PC-9 (cell line): Measurements from ENCODE around the gene WIPI1. TPM values are rescaled to one million over a fixed set of nuclear protein-coding genes. Genes with fewer than 3 reads are reported as not detected.
"Not testable (repeated sequence)": the region's sequence is repeated elsewhere in the genome, so short reads cannot be mapped to it uniquely, and the experiment has no call there.

Experiments used
- BruUV-seq: library from RNA; stranded (reverse); fragments of 400-500 nt; replicated peaks from 2 replicates; lab custom pipeline; 2021; lab: Mats Ljungman, UMichigan
- CTCF ChIA-PET: fragments of 300-600 bp; sonication (Branson Sonifier 250); formaldehyde crosslinking; loops from one replicate; lab custom pipeline; 2022; ENCODE audit warnings: antibody characterized with exemption; lab: Charles Lee
- POLR2A ChIA-PET: fragments of 300-600 bp; sonication (Branson Sonifier 250); formaldehyde crosslinking; loops from one replicate; lab custom pipeline; 2022; ENCODE audit warnings: antibody characterized with exemption; ENCODE audit not compliant: unreplicated experiment; lab: Charles Lee
- DNase-seq, 2 experiments: peaks; one replicate each; pipeline versions ENCODE4 v3.0.0 to v3.0.0-alpha.2; 2015 to 2022; ENCODE audit warnings: mixed read lengths in 1 of 2
- H2AFZ ChIP-seq: fragments of 200-600 bp; sonication (generic); 2 replicates; pipeline ENCODE4 v1.8.1; 2017; ENCODE audit warnings: antibody characterized with exemption
- H3F3A ChIP-seq: fragments of 200-600 bp; sonication (generic); 2 replicates; pipeline ENCODE4 v1.8.1; 2017; ENCODE audit warnings: antibody characterized with exemption, mild to moderate bottlenecking, low read depth; ENCODE audit not compliant: insufficient read depth
- H3K27ac ChIP-seq: fragments of 200-600 bp; sonication (generic); 2 replicates; pipeline ENCODE4 v1.6.1; 2016; ENCODE audit warnings: mixed run types
- H3K27me3 ChIP-seq: fragments of 200-600 bp; sonication (generic); 2 replicates; pipeline ENCODE4 v1.6.1; 2016; ENCODE audit warnings: low read depth, mixed run types; ENCODE audit not compliant: insufficient read depth
- H3K36me3 ChIP-seq: fragments of 200-600 bp; sonication (generic); 2 replicates; pipeline ENCODE4 v1.6.1; 2016; ENCODE audit warnings: low read depth, mixed run types
- H3K4me1 ChIP-seq: fragments of 200-600 bp; sonication (generic); replicated peaks from 2 replicates; pipeline ENCODE4 v1.6.1; 2016; ENCODE audit warnings: mixed run types; ENCODE audit not compliant: insufficient read depth
- H3K4me2 ChIP-seq: fragments of 200-600 bp; sonication (generic); 2 replicates; pipeline ENCODE4 v1.6.1; 2017; ENCODE audit warnings: mixed run types
- H3K4me3 ChIP-seq: fragments of 200-600 bp; sonication (generic); 2 replicates; pipeline ENCODE4 v1.6.1; 2016; ENCODE audit warnings: mixed run types
- H3K79me2 ChIP-seq: fragments of 200-600 bp; sonication (generic); 2 replicates; pipeline ENCODE4 v1.6.1; 2017; ENCODE audit warnings: low read depth, mixed run types
- H3K9me2 ChIP-seq: fragments of 200-600 bp; sonication (generic); 2 replicates; pipeline ENCODE4 v1.8.1; 2017; ENCODE audit warnings: mild to moderate bottlenecking; ENCODE audit not compliant: insufficient read depth
- H3K9me3 ChIP-seq: fragments of 200-600 bp; sonication (generic); 2 replicates; pipeline ENCODE4 v1.8.1; 2016; ENCODE audit warnings: low read depth; ENCODE audit not compliant: insufficient read depth
- H4K20me1 ChIP-seq: fragments of 200-600 bp; sonication (generic); 2 replicates; pipeline ENCODE4 v1.8.1; 2017; ENCODE audit not compliant: insufficient read depth
- EZH2 ChIP-seq: fragments of 200-600 bp; sonication (generic); IDR thresholded peaks from 2 replicates; pipeline ENCODE4 v1.8.0; 2017; ENCODE audit warnings: antibody characterized with exemption, low read depth
- intact Hi-C: fragments of 100-400 bp; cut with micrococcal nuclease; formaldehyde crosslinking; loops from one replicate; pipeline ENCODE4 v1.10.0; 2022; ENCODE audit not compliant: unreplicated experiment
- total RNA-seq: library from RNA; stranded (reverse); gene quantifications from 2 replicates; pipeline ENCODE4 v1.2.3, GENCODE V29; 2021
- TF ChIP-seq, protein P1 (sequence below): fragments of 200-600 bp; sonication (generic); conservative IDR thresholded peaks from 2 replicates; pipeline ENCODE4 v1.6.1; 2017; ENCODE audit warnings: mixed run types, antibody characterized with exemption, mild to moderate bottlenecking, moderate library complexity

Gene WIPI1
- total RNA-seq, 1 experiment from 2014 or later: 11.2 TPM

DNA sequence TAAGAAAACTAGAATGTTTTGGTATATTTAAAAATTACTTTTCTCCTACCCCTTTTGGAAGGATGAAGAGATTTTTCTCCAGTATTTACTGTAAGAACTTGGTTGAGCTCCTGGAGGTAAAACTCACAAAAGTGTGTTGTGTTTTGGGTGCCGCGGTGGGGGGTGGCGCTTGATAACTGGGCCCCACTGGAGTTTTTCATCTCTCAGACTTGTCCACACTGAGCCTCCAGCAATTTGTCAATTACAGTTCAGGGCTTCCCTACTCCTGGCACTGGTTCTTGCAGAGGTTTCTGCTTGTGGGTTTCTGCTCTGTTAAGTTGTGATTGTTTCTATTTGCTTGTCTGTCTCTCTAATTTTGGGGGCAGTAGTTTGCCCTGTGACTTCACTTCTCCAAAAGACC, 40.0 kb downstream of the WIPI1 start:
- BruUV-seq: no TSS peak
- H3K4me3 ChIP-seq: no peak overlapping the region
- no peaks in the 10 kb centered on the region for H3K27me3 ChIP-seq
- no peak for TF ChIP-seq EZH2
- TF ChIP-seq, protein P1, sequence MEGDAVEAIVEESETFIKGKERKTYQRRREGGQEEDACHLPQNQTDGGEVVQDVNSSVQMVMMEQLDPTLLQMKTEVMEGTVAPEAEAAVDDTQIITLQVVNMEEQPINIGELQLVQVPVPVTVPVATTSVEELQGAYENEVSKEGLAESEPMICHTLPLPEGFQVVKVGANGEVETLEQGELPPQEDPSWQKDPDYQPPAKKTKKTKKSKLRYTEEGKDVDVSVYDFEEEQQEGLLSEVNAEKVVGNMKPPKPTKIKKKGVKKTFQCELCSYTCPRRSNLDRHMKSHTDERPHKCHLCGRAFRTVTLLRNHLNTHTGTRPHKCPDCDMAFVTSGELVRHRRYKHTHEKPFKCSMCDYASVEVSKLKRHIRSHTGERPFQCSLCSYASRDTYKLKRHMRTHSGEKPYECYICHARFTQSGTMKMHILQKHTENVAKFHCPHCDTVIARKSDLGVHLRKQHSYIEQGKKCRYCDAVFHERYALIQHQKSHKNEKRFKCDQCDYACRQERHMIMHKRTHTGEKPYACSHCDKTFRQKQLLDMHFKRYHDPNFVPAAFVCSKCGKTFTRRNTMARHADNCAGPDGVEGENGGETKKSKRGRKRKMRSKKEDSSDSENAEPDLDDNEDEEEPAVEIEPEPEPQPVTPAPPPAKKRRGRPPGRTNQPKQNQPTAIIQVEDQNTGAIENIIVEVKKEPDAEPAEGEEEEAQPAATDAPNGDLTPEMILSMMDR: no peak
- H4K20me1 ChIP-seq: no peaks in the 10 kb centered on the region
- H2AFZ ChIP-seq: no peak overlapping the region
- H3K27ac ChIP-seq: no peak overlapping the region
- H3K9me3 ChIP-seq: peaks cover 5% of the 10 kb centered on the region
- H3K4me1 ChIP-seq: peaks cover 5% of the 10 kb centered on the region
- H3K79me2 ChIP-seq: no peaks in the 10 kb centered on the region
- no peaks in the 10 kb centered on the region for H3K36me3 ChIP-seq
- 0 out of 2 replicates have a peak, but pooled peaks cover 6% of the 10 kb centered on the region for H3F3A ChIP-seq
- no peak for DNase-seq
- CTCF ChIA-PET: no interaction called here
- no peak overlapping the region for H3K4me2 ChIP-seq
- intact Hi-C loops: no loop called here
- no peaks in the 10 kb centered on the region for H3K9me2 ChIP-seq
- POLR2A ChIA-PET: no interaction called here

DNA sequence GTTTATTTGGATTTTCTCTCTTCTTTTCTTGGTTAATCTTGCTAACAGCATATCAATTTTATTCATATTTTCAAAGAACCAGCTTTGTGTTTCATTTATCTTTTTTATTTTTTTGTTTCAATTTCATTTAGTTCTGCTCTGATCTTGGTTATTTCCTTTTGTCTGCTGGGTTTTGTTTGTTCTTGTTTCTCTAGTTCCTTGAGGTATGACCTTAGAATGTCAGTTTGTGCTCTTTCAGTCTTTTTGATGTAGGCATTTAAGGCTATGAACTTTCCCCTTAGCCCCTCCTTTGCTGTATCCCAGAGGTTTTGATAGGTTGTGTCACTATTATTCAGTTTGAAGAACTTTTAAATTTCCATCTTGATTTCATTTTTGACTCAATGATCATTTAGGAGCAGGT, 42.4 kb downstream of the WIPI1 start:
- POLR2A ChIA-PET, H3K79me2 ChIP-seq, H2AFZ ChIP-seq, H3K27ac ChIP-seq, H3K4me1 ChIP-seq, H3K27me3 ChIP-seq, BruUV-seq, H3K9me2 ChIP-seq, intact Hi-C loops, DNase-seq, H3K36me3 ChIP-seq, H3K4me3 ChIP-seq, H3K9me3 ChIP-seq, H3F3A ChIP-seq, H3K4me2 ChIP-seq, H4K20me1 ChIP-seq: not testable (repeated sequence)
- CTCF ChIA-PET: interaction anchor here (0.6 kb wide), 1 partner anchor 85 kb away, joined by 4 read pairs; no protein-coding TSS in a partner anchor

DNA sequence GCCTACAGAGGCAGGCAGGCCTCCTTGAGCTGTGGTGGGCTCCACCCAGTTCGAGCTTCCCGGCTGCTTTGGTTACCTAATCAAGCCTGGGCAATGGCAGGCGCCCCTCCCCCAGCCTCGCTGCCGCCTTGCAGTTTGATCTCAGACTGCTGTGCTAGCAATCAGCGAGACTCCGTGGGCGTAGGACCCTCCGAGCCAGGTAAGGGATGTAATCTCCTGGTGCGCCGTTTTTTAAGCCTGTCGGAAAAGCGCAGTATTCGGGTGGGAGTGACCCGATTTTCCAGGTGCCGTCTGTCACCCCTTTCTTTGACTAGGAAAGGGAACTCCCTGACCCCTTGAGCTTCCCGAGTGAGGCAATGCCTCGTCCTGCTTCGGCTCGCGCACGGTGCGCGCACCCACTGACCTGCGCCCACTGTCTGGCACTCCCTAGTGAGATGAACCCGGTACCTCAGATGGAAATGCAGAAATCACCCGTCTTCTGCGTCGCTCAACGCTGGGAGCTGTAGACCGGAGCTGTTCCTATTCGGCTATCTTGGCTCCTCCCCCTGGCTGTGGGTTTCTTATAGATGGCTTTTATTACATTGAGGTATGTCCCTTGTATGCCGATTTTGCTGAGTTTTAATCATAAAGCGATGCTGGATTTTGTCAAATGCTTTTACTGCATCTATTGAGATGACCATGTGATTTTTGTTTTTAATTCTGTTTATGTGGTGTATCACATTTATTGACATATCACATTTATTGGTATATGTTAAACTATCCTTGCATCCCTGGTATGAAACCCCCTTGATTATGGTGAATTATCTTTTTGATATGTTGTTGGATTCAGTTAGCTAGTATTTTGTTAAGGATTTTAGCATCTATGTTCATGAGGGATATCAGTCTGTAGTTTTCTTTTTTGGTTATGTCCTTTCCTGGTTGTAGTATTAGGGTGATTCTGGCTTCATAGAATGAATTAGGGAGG, 43.4 kb downstream of the WIPI1 start:
- POLR2A ChIA-PET, H3K9me3 ChIP-seq, H4K20me1 ChIP-seq, H3K79me2 ChIP-seq, H3F3A ChIP-seq, H3K36me3 ChIP-seq, H3K27ac ChIP-seq, H3K27me3 ChIP-seq, H3K4me1 ChIP-seq, BruUV-seq, H3K9me2 ChIP-seq, intact Hi-C loops: not testable (repeated sequence)
- Histone ChIP-seq H3K4me2 (peak overlapping the region; percentile 75), H2AFZ (peak overlapping the region; percentile 91), H3K4me3 (peak overlapping the region; percentile 62; the same call in 1 of the 2 replicates)
- DNase-seq: peak in 1 of 2 experiments; percentile 46
- CTCF ChIA-PET: interaction anchor here (0.6 kb wide), 2 partner anchors 15 to 84 kb away, joined by 3 to 4 read pairs; no protein-coding TSS in a partner anchor

DNA sequence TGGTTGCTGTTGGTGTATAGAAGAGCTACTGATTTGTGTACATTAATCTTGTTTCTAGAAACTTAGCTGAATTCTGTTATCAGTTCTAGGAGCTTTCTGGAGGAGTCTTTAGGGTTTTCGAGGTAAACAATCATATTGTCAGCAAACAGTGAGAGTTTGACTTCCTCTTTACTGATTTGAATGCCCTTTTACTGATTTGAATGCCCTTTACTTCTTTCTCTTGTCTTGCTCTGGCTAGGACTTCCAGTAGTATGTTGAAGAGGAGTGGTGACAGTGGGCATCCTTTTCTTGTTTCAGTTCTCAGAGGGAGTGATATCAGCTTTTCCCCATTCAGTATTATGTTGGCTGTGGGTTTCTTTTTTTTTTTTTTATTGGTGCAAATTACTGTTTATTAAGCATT, 49.6 kb downstream of the WIPI1 start:
- H3K9me2 ChIP-seq, POLR2A ChIA-PET, H3K4me1 ChIP-seq, BruUV-seq, H3K36me3 ChIP-seq, H3K27ac ChIP-seq, H4K20me1 ChIP-seq, H3K27me3 ChIP-seq, H3K4me2 ChIP-seq, H3K4me3 ChIP-seq, H3F3A ChIP-seq, H2AFZ ChIP-seq, H3K79me2 ChIP-seq, DNase-seq, intact Hi-C loops: not testable (repeated sequence)
- peaks cover 17% of the 10 kb centered on the region; the same call in 1 of the 2 replicates for H3K9me3 ChIP-seq
- CTCF ChIA-PET: interaction anchor here (0.7 kb wide), 1 partner anchor 36 kb away, joined by 7 read pairs; no protein-coding TSS in a partner anchor

DNA sequence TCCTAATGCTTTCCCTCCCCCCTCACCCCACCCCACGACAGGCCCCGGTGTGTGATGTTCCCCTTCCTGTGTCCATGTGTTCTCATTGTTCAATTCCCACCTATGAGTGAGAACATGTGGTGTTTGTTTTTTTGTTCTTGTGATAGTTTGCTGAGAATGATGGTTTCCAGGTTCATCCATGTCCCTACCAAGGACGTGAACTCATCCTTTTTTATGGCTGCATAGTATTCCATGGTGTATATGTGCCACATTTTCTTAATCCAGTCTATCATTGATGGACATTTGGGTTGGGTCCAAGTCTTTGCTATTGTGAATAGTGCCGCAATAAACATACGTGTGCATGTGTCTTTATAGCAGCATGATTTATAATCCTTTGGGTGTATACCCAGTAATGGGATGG, 53.5 kb downstream of the WIPI1 start:
- H3K27me3 ChIP-seq, BruUV-seq, CTCF ChIA-PET, H3K27ac ChIP-seq, POLR2A ChIA-PET, H3K79me2 ChIP-seq, H3K9me2 ChIP-seq, H3K36me3 ChIP-seq, DNase-seq, H3F3A ChIP-seq, intact Hi-C loops, H3K4me3 ChIP-seq, H3K4me2 ChIP-seq, H4K20me1 ChIP-seq, H2AFZ ChIP-seq: not testable (repeated sequence)
- peaks cover 11% of the 10 kb centered on the region for H3K4me1 ChIP-seq
- peaks cover 17% of the 10 kb centered on the region; the same call in 1 of the 2 replicates for H3K9me3 ChIP-seq
